GM21576 (cell line): ENCODE results near the gene FHL1.

Experiments
- ATAC-seq: cut with Tn5 transposase; IDR thresholded peaks from one replicate; pipeline ENCODE4 v1.9.1; 2021; ENCODE audit warnings: mild to moderate bottlenecking, moderate library complexity; ENCODE audit not compliant: unreplicated experiment

FHL1 gene

DNA sequence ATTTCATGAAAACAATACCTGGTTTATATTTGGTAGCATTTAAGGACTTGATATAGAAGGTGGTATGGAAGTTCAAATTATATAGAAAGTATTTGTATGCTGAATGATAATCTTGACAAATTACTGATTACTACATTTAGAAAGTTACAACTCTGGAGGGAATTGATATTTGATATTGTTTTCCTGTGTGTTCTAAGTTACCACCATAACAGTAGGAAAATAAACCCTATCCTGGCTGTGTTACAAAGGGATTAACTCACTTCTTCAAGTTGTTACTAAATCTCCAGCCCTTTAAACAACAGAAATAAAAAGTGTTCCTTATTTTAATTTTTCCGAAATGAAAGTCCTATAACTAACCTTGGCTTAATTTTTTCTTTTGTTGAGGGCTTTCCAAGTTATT, 36.6 kb downstream of the FHL1 start:
- no peak for ATAC-seq

DNA sequence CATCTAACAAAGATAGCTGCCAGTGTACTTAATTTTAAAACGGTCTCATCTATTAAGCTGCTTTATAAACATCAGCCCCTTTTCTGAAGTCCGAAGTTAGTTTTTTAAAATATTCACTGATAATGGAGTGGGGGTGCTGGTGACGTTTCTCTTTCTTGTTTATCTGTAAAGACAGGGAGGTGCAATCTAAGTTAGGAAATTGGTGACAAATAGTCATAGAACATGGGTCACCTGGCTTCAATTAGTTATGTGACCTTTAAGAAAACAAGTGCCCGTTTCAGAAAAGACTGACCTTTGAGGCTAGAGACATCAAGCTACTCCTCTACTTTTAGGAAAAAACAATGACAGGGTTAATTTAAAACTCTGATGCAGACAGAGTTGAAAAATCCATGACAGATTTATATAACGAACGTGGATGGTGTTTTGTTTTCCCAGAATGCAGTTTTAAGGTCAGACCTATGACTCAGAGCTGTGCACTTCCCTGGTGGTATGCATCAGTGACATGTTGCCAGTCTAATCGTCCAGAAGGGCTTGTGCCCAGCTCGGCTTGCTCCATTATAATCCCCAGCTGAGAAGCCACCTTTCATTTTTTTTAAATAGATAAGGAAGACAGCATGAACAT, 38.2 kb downstream of the FHL1 start:
- ATAC-seq: no peak

DNA sequence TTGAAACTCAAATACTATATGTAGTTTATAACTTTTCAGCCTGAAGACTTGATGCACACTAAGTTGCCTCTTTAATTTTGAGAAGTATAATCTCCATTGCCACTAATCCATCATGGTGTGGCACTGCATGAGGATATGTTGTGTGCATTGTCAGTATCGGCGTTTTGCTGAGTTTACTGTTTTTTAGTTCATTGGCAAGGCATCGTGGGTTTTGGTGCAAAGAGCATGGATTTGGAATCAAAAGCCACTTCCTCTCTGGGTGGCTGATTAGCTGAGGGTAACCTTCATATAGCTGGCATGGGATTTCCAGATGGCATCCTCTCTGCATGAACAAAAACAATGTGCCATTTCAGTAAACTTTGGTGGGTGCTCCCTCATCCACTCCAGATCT, 38.7 kb downstream of the FHL1 start:
- ATAC-seq: no peak

DNA sequence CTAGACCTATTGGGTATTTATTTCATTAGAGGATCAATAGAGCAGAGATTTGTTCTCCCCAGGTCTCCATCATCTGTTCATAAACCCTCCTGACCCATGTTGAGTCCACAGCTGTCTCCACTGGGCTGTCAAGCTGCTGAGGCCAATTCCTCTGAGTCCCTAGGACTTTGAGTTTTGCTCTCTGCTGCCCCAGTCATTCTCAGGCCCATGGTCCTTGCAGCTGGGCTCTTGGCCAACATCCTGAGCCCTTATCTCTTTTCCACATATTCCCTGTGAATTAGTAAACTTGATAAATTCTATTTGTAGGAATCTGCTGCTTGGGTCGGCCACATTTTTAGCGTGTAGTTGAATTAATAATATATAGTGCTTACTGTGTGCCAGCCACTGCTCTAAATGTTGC, 41.9 kb downstream of the FHL1 start:
- no peak for ATAC-seq

DNA sequence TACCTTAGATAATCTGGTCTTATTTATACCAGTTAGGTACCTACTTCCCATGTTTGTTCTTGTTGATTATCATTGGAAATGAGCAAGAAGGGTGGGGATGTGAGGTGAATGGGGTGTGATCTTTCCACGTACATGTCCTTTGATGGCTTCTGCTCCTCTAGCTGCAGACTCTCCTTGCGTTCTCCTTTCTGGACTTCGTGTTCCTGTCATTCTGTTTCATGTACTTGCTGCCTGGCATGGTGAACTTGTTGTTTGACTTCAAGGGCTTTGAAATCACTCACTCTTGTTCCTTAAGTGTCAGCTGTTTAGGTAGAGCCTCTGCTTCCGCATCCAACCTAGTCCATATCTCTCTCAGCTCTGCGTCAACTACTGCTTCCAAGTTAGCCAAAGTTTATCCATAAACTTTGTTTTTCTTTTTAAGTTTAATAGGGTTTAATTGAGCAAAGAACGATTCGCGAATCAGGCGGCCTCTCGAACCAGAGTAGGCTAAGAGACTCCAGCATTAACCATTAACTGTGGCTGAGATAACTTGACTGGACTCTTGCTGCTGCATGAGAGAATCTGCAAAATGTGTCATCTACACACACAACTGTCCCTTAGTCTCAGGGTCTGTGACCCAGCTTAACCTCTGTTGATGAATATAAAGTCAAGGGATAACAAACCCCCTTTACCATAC, 42.8 kb downstream of the FHL1 start:
- no peak for ATAC-seq

DNA sequence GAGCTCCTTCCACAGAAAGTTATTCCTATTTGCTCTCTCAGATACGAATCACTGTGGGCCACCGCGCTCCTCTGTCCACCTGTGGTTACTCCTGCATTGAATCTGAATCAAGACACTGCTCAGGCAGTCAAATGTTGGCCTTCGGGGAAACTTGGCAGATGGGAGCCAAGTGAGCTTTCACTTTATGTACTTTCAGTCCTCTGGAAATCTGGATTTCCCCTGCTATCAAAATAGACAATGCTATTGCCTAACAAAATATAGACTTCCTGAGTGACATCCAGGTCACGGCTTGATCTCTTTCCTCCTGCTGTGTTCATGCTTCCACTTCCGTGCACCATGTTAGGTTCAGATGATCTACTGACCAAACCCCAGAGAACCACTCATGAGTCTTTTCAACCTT, 43.8 kb downstream of the FHL1 start:
- no peak for ATAC-seq

DNA sequence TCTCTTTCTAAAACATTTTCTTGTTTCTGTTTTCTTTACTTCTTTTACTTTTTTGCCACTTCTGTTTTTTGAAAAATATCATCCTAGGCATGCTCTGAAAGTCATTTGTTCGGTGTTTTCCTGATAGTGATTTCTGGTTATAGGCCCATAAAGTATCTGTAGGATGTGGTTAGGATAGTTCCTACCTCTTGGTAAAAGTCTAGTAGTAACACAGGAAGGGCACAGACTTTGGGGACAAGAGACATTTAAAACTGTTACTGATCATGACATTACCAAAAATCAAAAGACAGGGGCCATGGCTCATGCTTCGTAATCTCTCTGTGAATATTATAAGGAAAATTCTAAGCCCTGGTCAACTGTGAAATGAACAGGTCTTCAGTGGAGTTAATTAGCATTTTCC, 44.8 kb downstream of the FHL1 start:
- ATAC-seq: no peak

DNA sequence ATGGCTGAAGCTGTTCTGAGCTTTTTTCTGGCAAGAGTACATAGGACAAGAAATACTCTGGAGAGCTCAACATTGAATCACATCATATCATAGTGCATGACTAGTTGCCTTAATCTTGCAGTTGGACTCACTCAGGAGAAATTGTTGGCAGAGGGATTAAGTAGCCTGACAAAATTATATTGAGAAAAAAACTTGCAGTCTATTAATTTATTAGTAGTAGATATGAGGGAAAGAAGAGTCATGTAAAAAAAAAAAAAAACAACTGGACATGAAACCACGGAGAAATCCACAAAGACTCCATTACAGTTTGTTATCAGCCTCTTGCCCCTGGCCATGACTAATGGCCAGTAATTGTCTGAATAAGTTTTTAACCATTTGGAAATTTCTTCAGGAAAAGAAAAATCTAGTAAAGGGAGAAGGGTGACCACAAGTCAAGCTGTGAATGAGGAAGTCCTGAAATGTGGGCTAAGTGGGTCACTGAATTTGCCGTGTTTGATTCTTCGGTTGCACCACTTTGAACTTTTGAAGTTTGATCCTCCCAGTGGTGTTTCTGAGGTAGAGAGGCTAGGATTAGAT, 45.6 kb downstream of the FHL1 start:
- no peak for ATAC-seq

DNA sequence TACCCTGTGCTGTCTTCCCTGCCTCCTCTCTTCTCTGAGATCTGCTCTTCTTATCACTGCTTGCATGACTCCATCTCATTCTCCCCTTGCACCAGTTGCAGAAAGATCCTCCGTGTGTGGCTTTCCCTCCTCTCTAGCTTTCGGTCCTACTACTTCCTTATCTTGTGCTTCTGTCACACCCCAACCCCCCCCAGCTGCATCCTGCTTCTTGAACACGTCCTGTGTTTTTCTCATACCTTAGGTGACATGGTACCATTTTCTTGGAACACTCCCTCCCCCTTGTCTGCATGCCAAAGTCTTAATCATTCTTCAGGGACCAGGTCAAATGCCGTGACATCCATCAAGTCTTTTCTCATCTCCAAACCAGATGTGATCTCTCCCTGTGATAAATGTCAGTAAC, 46.4 kb downstream of the FHL1 start:
- ATAC-seq: no peak

DNA sequence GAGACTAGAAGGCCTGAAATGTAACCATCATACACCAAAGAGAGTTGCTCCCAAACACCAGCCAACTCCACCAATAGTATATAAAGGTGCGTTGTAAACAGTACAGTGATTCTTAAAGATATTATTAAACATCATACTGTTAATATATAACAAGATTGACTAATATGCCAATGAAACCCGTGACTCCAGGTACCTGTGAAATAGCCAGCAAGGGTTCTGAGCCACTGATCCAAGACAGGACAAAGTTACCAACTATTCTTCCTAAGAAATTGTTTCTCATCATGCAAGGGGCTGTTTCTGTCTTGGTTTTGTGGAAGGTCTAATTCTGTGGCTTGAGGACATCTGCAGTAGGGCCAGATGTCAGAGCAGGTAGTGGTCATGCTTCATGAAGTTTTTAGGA, 47.2 kb downstream of the FHL1 start:
- no peak for ATAC-seq

DNA sequence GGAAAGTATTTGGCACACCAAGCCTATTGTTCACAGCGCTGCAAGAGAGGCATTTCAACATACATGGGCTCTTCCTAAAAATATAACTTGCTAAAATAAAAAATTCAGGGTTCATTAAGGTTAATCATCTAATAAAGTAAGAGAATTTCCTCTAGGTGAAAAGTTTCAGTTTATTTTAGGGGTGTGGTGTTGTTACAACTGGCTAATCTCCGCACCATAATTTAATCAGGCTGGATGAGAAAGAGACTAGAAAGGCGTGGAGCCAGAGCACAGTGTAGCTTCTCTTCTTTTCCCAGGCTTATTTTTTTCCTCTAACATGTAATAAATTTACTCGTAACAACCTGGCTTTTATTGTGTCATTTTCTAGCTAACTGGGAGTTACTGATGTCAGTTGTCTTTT, 47.9 kb downstream of the FHL1 start:
- ATAC-seq: no peak

DNA sequence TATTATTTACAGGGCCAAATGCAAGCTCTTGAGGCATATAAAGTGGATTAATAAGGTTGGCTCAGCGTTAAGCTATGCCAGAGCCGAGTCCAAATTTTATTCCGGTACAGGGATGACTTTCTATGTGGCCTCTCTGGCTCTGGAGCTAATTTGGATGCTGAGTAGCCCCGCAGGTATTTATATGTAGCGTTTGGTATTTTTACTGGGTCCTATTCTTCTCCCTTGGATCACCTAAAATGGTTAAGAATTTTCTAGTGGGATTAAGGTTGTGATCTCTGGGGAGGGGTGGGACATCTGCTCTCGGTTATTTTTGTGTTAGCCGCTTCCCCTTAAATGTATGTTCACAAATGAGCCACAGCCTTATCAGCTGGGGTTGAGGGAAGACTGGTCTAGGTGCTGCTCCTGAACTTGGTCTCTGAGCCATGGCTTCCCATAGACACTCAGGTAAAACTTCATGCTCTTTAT, 49.4 kb downstream of the FHL1 start:
- ATAC-seq: no peak

DNA sequence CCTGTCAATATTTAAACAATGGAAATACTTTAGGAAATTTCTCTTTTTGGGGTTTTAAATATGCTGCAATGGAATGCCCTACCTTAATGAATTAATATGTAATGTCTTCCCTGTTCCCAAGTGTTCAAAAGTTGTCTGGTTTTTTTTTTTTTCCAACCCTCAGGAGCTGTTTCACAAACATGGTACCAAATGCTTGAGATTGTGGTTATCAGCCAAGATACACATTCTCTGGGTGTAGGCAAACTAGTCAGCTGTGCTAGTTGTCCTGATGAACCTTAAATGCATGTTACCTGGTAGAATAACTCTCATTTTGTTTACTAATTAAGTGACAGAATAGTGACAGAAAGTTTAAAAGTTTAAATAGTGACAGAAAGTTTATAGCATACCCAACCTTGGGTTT, 50.7 kb downstream of the FHL1 start:
- no peak for ATAC-seq

DNA sequence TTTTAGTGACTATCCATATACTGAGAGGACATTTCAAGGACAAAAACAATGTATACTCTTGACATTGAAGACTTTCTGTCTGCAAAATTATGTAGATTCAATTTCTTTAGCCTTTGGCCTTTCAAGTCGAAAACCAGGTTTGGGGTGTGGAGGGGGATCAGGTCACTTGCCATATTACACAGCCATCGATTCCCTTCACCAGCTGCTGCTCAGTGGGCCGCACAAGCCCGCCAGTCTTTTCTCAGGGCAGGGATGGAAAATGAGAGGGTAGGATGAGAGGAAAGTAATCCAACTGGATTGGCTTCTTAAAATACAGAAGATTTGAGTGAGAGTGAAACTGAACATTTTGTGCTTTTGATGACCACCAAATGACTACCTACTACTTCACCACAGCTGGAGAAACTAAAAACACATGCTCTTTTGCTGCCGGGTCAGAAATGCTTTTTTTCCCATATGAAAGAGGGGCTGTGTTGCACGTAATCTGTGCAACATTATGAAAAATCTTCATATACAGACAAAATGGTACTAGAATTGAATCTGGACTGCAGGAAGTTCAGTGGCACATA, 51.4 kb downstream of the FHL1 start:
- ATAC-seq: no peak

DNA sequence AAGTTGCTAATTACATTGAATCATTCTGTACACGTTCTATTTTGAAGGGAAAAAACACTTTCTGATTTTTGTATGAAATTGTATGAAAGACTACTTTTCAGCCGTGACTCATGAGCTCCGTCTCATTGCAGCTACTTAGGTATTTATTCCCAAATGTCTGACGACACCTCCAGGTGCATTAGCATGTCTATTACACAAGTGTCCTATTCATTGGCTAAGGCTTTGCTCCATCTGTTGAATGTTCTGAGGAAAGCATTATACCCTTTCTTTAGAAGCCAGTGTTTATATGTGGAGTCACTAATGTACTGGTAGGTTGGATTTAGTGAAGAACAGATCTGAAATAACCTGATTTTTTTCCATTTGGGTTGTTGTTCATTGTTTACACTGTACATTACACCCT, 52.0 kb downstream of the FHL1 start:
- no peak for ATAC-seq

DNA sequence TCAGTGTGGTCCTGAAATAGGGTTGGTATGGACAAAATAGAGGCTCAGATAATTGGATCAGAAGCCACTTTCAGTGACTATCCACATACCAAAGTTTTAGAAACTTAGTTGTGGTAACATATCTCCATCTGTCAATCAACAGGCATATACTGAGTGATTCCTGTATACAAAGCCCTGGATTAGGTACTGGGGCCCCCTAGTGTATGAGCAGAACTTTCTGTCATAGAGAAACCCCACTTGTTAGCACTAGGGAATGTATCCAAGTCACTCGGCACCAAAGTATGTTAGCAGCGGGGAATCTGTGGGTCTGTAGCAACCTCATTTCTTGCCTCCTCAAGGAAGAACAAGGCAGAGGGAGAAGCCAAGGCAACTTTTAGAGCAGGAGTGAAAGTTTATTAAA, 53.1 kb downstream of the FHL1 start:
- no peak for ATAC-seq

DNA sequence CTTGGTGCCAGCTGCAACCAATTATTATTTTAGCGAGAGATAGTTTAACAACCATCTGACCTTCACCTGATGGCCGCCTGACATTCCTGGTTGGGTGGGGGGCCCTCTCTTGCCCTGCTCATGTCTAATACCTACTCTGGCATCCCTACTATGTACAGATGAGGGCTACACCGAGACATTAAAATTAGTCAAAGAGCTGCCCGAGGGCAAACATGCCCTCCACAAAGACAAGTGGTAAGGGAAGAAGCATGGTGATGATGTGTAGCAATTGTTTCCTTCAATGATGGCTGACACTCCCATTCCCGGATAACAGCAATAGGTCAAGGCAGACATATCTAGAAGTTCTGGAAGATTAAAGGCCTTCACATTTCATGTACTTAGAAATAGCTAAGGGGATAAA, 54.3 kb downstream of the FHL1 start:
- no peak for ATAC-seq

DNA sequence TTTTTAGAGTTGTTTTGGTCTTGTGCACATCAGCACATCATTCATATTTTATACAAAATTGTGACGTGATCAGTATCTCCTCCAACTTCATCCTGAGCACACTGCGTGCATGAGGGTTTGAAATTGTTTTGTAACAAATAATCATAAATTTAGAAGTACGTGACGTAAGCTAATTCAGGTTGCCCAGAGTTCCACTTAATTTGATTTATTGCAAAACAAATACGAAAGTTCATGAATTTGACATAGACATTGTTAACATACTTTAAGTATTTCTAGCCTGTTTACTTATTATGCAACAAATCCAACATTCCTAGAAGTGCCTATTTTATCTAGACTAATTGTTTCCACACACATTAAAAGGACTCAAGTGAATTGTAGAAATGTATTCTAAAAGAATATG, 55.6 kb downstream of the FHL1 start:
- no peak for ATAC-seq

DNA sequence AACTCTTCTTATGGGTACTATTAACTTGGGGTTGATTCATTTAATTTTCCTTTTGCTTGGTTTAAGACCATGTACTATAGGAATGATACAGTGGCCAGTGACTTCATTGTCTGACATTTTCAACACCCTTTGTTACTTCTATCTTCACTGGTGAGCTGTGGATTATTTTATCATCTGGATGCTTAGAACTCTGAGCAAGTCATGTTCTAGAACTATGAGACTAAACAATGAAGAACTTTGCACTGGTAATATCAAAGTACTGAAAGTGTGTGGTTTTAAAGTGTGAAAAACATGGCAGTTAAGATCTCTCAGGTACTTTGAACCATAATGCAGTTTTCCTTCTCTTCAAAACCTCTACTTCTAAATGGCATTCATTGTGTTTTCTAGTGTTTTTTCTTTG, 56.1 kb downstream of the FHL1 start:
- ATAC-seq: no peak

DNA sequence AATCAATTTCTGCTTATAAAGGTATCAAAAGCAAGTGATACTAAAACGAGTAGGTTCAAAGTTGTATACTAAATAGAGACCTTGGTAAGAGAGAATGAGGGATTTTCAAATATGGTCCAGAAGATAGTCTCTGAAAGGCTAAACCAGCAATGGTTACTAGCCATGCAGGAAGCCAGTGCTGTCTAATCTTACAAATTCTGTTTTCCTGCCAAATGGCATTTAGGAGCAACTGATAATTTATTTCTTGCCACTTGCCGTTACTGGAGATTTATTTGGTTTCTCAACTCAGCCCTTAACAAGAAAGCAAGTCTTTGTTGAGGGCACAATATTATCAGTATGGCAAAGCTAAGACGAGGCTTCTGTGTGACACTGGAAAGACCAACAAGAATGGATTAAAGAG, 56.6 kb downstream of the FHL1 start:
- no peak for ATAC-seq

DNA sequence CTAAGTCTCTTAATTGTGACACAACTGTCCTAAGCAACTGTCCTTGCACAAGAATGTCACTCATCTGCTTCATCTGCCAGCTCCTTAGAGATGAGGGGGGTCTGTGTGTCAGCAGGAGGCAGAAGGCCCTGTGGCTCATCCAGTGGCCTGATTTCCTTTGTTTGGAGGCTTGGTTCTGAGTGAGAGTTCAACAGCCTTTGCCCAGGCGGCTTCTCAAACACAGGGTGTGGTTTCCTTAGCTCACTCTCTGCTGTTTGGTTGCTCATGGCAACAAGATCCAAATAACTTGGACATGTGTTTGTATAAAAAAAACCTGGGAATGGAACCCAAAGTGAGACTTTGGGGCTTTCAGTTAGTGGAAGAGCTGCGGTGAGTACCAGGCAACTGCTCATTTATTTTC, 57.2 kb downstream of the FHL1 start:
- ATAC-seq: no peak

DNA sequence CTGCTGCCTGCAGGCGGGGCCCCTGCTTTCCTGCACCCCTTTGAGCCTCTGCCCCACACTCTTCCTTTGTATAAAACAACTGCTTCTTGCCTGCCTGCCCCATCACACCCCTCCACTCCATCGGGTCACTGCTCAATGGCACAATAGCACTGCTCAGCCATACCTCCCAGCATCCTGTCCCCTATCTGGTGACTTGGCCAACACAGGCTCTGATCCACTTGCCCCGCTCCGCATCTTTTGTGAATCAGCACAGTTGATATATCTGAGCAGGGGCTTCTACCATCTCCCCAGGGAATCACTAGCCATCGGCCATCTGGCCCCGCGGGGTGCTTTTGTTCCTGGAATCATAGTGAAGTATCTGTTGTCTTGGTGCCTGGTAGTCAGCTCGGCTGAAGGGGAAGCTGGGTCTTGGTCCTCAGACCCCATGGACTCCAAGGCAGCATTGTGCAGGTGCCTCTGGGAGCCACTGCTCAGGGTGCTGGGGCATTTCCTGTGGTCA, 58.6 kb downstream of the FHL1 start:
- no peak for ATAC-seq
